ENCODE data around the gene ARL8A.

- TF ChIP-seq, protein P1, sequence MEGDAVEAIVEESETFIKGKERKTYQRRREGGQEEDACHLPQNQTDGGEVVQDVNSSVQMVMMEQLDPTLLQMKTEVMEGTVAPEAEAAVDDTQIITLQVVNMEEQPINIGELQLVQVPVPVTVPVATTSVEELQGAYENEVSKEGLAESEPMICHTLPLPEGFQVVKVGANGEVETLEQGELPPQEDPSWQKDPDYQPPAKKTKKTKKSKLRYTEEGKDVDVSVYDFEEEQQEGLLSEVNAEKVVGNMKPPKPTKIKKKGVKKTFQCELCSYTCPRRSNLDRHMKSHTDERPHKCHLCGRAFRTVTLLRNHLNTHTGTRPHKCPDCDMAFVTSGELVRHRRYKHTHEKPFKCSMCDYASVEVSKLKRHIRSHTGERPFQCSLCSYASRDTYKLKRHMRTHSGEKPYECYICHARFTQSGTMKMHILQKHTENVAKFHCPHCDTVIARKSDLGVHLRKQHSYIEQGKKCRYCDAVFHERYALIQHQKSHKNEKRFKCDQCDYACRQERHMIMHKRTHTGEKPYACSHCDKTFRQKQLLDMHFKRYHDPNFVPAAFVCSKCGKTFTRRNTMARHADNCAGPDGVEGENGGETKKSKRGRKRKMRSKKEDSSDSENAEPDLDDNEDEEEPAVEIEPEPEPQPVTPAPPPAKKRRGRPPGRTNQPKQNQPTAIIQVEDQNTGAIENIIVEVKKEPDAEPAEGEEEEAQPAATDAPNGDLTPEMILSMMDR (IDR thresholded peaks at IDR 0.05; ENCODE audit: poor library complexity): no peak
- TF ChIP-seq EZH2 (IDR thresholded peaks at IDR 0.05; ENCODE audit: borderline replicate concordance) (no peak), EZH2phosphoT487 (IDR thresholded peaks at IDR 0.05; ENCODE audit: low read depth, severe bottlenecking, unreplicated experiment) (no peak)
These were observed 20.4 kb downstream of the ARL8A start for GRCh38 chr1:202124142-202124541.

Data from hepatocyte (in vitro differentiated cells).